ENCODE results near the gene PSMB7.

GRCh38 chr9:124448019-124448418 is 32.8 kb upstream of the PSMB7 start:
- no peak for TF ChIP-seq POLR2A (IDR thresholded peaks at IDR 0.05)
- no peak for TF ChIP-seq CTCF (IDR thresholded peaks at IDR 0.05)
